ENCODE results near the gene MDM2. TPM values are rescaled to one million over a fixed set of nuclear protein-coding genes. Genes with fewer than 3 reads are reported as not detected.

Gene MDM2
- total RNA-seq, 4 donors from 2014 or later, result 99.8 to 117 (median 107) TPM

DNA sequence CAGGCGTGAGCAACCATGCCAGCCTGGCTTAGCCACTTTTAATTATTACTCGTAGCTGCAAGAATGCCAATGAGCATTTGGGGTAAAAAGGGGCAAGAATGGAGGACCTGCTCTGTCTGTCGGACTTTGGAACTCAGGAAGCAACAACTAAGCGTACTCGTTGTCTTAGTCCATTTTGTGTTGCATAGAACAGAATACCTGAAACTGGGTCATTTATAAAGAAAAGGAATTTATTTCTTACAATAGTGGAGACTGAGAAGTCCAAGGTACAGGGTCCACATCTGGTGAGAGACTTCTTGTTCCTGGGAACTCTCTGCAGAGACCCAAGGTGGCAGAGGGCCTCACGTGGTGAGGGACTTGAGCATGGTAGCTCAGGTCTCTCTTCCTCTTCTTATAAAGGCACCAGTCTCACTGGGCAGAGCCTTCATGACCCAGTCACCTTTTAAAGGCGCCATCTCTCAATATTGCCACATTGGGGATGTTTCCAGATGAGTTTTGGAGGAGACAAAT lies 32.8 kb upstream of the MDM2 start:
- TF ChIP-seq, protein P1, sequence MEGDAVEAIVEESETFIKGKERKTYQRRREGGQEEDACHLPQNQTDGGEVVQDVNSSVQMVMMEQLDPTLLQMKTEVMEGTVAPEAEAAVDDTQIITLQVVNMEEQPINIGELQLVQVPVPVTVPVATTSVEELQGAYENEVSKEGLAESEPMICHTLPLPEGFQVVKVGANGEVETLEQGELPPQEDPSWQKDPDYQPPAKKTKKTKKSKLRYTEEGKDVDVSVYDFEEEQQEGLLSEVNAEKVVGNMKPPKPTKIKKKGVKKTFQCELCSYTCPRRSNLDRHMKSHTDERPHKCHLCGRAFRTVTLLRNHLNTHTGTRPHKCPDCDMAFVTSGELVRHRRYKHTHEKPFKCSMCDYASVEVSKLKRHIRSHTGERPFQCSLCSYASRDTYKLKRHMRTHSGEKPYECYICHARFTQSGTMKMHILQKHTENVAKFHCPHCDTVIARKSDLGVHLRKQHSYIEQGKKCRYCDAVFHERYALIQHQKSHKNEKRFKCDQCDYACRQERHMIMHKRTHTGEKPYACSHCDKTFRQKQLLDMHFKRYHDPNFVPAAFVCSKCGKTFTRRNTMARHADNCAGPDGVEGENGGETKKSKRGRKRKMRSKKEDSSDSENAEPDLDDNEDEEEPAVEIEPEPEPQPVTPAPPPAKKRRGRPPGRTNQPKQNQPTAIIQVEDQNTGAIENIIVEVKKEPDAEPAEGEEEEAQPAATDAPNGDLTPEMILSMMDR (IDR thresholded peaks at IDR 0.05; ENCODE audit: low read depth), result no peak

DNA sequence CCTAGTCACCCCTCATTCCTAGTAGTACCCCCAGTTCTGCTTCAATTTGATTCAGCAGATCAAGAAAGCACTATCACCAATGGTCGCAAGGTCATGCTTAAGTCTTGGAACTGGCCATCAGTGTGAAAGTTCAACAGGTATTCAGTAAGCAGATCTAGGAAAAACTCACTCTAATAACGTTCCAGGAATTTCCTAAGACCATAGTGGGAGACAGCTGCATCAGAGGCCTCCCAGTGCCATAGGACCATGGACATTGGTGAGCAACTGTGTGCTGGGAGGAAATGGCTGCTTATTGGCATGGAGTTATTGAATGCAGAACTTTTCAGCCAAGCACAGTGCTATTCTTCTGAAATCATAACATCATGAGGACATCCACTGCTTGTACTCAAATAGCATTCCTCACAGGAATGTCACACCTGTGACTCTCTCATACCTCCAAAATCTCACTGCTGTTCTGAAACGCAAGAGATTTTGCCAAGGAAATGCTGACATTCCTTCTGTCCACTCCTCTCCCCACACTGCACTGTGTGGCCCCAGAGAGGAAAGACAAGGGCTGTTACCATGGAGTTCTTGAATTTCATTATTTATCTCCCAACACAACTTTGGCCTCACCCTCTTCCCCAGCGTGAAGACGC lies 30.9 kb upstream of the MDM2 start:
- TF ChIP-seq, protein P1 (IDR thresholded peaks at IDR 0.05; ENCODE audit: low read depth), result no peak

DNA sequence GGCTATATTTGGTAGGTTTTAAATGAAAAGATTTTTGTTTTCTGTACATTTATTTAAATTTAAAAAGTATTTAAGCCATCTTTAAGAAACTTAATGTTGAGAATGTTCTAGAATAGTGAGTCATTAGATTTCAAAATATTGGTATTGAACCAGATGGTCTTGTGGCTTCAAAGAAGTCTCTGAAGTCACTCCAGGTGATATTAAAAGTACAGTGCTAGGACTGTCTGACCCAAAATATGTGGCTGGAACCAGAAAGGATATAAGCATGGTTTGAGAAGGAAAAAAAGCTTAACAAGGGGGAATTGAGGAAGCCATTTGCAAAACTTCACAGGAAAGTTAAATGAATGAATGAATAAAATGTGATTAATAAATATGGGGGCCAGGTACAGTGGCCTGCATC lies 28.7 kb upstream of the MDM2 start:
- TF ChIP-seq, protein P1 (IDR thresholded peaks at IDR 0.05; ENCODE audit: low read depth), result no peak

DNA sequence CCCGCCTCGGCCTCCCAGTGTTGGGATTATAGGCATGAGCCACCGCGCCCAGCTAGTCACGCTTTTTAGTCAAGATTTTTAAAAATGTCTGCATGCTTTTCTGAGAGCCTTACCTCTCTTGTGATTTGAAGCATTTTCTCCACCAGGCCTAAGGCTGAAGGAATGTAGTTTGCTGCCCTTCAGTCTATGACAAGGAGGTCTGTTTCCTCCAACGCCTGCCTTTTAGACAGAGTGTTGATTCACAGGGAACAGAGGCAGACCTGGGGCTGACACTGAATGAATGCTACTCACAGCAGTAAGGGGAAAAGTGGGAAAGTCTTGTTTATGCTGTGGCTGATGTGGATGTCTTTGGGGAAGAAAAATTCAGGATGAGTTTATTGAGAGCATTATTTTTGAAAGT lies 27.2 kb upstream of the MDM2 start:
- TF ChIP-seq, protein P1 (IDR thresholded peaks at IDR 0.05; ENCODE audit: low read depth), result no peak

DNA sequence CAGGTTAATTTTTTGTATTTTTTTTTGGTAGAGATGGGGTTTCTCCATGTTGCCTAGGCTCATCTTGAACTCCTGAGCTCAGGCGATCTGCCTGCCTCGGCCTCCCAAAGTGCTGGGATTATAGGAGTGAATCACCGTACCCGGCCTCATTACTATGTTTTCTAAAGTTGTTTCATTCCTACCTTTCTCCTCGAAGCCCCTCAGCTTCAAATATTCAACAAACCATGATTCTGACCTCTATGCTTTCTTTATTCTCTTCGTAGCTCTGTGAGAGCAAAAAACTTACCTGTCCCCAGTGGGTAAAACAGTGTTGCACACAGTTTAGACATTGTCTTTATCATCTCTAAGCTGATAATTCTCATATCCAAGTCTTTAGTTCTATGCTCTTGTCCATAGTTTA lies 26.2 kb upstream of the MDM2 start:
- TF ChIP-seq, protein P1 (IDR thresholded peaks at IDR 0.05; ENCODE audit: low read depth), result no peak

DNA sequence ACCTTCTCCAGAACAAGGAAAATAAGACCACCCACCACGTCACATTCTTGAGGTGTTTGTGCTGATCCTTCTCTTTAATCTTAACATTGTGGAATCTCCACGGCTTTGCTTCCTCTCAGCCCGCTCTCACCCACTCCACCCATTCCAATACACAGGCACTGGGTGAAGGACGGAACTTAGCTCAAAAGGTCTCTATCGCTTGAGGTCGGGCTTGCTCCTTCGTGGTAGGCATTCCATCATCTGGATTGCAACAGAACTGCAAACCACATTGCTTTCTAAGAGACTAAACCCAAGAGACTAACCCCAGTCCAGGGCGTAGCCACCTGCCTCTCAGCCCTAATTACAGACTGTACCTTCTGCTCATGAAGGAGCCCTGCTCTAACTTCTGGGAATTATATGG lies 24.0 kb upstream of the MDM2 start:
- TF ChIP-seq, protein P1 (IDR thresholded peaks at IDR 0.05; ENCODE audit: low read depth), result no peak

DNA sequence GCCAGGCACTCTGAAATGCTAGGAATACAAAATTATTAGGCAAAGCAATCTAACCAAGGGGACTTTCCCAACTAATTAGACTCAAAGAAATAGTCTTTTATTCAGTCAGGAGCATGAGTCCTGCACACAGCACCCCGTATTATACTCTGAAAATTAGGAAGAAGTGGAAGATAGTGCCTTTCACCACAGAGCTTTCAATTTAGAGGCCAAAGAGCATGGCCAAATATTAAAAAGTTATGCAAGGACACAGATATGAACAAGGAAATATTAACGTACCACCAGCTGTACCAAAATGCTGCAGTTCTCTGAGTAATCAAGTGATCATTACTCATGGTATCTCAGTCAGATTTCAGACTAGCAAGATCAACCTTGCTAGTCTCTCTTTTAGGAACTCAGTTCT lies 22.6 kb upstream of the MDM2 start:
- TF ChIP-seq, protein P1 (IDR thresholded peaks at IDR 0.05; ENCODE audit: low read depth), result no peak
